OCI-LY7 (cell line): ENCODE data around the gene TMEM179B.

Experiments used
- EZH2phosphoT487 ChIP-seq: fragments of 200-600 bp; sonication (generic); IDR thresholded peaks from 2 replicates; pipeline ENCODE4 v1.6.1; 2018; ENCODE audit warnings: low read depth, borderline replicate concordance, mild to moderate bottlenecking, mixed run types, antibody characterized with exemption, low read length, moderate library complexity, mixed read lengths
- TF ChIP-seq, protein P1 (sequence below): fragments of 200-600 bp; sonication (generic); conservative IDR thresholded peaks from 2 replicates; pipeline ENCODE4 v1.5.1; 2014; ENCODE audit warnings: mild to moderate bottlenecking, antibody characterized with exemption, low read length, moderate library complexity, mixed read lengths

- TF ChIP-seq, protein P1, sequence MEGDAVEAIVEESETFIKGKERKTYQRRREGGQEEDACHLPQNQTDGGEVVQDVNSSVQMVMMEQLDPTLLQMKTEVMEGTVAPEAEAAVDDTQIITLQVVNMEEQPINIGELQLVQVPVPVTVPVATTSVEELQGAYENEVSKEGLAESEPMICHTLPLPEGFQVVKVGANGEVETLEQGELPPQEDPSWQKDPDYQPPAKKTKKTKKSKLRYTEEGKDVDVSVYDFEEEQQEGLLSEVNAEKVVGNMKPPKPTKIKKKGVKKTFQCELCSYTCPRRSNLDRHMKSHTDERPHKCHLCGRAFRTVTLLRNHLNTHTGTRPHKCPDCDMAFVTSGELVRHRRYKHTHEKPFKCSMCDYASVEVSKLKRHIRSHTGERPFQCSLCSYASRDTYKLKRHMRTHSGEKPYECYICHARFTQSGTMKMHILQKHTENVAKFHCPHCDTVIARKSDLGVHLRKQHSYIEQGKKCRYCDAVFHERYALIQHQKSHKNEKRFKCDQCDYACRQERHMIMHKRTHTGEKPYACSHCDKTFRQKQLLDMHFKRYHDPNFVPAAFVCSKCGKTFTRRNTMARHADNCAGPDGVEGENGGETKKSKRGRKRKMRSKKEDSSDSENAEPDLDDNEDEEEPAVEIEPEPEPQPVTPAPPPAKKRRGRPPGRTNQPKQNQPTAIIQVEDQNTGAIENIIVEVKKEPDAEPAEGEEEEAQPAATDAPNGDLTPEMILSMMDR = no peak
- no peak for TF ChIP-seq EZH2phosphoT487
Measured at GRCh38 chr11:62839050-62839945, 52.1 kb downstream of the TMEM179B start, which contains the start of gene WDR74.
